HL-60 (cell line): ENCODE data around the gene KCTD16.

Experiments
- GABPA ChIP-seq: IDR thresholded peaks from 2 replicates; pipeline ENCODE4 v1.6.1; 2012; ENCODE audit warnings: low read depth
- POLR2AphosphoS5 ChIP-seq: IDR thresholded peaks from 2 replicates; pipeline ENCODE4 v1.6.1; 2012; ENCODE audit warnings: low read depth
- TF ChIP-seq, protein P1 (sequence below): IDR thresholded peaks from one replicate; pipeline ENCODE4 v1.5.1; 2011; ENCODE audit warnings: low read length, control low read depth, inconsistent platforms; ENCODE audit not compliant: insufficient read depth
- TF ChIP-seq, protein P2 (sequence below): IDR thresholded peaks from 2 replicates; pipeline ENCODE4 v1.6.1; 2012; ENCODE audit warnings: low read depth; ENCODE audit not compliant: insufficient replicate concordance

DNA sequence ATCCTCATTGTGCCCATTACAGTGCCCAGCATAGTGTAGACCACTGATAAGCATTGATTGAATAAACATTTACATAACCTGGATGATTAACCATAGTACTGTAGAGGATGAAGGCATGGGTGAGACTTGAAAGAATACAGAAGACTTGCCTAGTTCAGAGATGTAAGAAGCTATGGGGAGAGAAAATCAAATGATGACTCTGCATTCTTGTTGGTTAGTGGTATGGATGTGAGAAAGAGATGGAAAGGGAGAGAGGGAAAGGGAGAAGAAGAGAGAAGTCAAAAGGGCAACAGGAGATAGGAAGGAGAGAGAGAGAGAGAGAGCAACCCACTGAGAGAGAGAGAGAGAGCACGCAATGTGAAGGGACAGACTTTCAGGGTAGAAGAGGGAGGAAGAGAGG is 27.0 kb upstream of the KCTD16 start:
- TF ChIP-seq, protein P1, sequence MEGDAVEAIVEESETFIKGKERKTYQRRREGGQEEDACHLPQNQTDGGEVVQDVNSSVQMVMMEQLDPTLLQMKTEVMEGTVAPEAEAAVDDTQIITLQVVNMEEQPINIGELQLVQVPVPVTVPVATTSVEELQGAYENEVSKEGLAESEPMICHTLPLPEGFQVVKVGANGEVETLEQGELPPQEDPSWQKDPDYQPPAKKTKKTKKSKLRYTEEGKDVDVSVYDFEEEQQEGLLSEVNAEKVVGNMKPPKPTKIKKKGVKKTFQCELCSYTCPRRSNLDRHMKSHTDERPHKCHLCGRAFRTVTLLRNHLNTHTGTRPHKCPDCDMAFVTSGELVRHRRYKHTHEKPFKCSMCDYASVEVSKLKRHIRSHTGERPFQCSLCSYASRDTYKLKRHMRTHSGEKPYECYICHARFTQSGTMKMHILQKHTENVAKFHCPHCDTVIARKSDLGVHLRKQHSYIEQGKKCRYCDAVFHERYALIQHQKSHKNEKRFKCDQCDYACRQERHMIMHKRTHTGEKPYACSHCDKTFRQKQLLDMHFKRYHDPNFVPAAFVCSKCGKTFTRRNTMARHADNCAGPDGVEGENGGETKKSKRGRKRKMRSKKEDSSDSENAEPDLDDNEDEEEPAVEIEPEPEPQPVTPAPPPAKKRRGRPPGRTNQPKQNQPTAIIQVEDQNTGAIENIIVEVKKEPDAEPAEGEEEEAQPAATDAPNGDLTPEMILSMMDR: no peak
- TF ChIP-seq POLR2AphosphoS5 (no peak), GABPA (no peak)
- TF ChIP-seq, protein P2, sequence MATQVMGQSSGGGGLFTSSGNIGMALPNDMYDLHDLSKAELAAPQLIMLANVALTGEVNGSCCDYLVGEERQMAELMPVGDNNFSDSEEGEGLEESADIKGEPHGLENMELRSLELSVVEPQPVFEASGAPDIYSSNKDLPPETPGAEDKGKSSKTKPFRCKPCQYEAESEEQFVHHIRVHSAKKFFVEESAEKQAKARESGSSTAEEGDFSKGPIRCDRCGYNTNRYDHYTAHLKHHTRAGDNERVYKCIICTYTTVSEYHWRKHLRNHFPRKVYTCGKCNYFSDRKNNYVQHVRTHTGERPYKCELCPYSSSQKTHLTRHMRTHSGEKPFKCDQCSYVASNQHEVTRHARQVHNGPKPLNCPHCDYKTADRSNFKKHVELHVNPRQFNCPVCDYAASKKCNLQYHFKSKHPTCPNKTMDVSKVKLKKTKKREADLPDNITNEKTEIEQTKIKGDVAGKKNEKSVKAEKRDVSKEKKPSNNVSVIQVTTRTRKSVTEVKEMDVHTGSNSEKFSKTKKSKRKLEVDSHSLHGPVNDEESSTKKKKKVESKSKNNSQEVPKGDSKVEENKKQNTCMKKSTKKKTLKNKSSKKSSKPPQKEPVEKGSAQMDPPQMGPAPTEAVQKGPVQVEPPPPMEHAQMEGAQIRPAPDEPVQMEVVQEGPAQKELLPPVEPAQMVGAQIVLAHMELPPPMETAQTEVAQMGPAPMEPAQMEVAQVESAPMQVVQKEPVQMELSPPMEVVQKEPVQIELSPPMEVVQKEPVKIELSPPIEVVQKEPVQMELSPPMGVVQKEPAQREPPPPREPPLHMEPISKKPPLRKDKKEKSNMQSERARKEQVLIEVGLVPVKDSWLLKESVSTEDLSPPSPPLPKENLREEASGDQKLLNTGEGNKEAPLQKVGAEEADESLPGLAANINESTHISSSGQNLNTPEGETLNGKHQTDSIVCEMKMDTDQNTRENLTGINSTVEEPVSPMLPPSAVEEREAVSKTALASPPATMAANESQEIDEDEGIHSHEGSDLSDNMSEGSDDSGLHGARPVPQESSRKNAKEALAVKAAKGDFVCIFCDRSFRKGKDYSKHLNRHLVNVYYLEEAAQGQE: no peak
